DMS79 (cell line): ENCODE measurements around the gene UGT1A7.

Experiments
- DNase-seq: peaks from one replicate; lab custom pipeline; 2025; lab: John Stamatoyannopoulos, UW

Gene UGT1A7

DNA sequence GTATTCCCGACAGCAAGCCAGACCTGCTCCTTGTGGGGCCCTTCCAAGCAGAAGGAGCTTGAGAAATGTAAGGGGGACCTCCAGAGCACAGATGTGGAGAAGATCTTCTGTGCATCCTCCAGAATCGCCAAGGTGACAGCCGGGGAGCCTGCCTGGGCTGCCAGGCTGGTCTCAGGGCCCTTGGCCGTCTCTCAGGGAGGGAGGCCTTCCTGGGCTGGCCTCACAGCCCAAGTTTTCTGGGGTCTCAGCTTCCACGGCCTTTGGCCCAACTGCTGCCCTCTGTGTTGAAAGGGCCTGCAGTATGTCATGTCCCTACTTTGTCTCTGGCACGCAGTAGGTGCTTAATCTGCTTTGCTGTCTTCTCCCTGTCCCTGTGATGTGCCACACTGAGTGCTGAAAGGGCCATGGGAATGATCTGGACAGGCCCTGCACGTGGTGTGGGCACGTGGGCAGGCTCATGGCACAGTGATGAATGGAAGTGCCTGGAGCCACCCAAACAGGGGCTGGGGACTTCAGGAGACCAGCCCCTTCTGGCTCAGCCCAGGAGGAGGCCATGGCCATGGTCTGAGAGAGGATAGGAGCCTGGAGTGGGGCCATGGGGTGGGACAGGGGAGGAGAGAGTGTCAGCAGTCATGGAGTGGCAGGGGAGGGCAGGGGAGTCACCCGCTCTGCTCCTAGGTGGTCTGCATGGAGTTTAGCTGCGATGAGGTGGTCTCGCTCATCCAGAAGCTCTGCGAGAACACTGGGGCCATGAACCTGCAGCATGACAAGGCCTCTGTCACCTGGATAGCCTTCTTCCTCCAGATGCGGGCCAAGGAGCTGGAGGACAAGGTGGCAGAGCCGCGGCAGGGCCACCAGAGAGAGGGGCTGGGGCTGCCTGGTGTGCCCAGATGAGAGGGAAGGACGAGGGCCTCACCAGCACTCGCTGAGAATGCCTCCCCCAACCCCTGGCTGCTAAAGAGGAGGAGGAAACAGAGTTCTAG lies 137.2 kb downstream of the UGT1A7 start:
- no peak for DNase-seq

DNA sequence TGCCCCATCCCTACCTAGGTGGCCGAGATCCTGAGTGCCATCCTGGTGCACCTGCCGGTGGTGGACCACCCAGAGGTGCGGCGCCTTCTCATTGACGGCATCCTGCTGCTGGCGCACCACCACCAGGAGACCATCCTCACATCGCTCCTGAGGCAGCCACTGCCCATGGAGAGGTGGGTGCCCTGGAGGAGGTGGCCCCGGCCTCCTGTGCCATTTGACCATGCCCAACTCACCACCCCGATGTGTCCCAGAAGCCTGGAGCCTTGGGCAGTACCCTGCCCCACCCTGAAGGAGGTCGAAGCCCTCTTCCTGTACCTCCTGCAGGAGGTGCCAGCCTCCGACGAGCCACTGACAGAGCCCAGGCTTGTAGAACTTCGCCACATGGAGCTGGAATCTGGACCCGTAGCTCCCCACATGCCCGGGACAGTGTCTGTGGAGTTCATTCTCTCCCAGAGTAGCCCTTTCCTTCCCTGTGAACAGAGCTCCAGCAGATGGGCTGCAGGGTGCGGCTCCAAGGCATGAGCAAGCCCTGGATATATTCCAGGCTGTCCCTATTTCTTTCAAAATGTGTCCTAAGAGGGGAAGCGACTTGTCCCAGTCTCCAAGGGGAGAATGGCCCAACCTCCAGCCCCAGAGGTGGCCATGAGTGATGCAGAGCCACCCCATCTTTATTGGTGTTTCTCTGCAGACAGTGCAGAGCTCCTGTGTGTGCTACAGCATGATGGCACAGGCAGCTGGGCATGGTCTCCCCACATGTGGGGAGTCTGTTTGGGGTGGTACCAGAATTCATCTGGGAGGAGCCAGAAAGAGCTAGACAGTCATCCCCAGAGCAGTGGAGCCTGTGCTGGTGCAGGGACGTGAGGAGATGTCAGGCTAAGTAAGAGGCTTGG lies 138.4 kb downstream of the UGT1A7 start:
- DNase-seq: no peak

DNA sequence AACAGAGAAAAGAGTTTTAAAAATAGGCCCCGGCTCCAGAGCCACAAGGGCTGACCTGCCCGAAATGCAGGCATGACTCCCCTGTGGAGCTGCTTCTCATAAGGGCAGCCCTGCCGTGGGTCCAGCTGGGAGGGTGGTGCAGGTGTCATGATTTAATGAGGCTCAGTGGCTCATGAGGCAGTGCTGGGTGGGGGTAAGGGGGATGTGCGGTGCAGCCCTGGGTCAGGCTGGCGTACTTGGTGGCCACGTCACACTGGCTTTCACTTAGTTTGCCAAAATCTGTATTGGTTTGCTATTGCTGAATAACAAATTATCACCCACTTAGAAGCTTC lies 139.0 kb downstream of the UGT1A7 start:
- no peak for DNase-seq

DNA sequence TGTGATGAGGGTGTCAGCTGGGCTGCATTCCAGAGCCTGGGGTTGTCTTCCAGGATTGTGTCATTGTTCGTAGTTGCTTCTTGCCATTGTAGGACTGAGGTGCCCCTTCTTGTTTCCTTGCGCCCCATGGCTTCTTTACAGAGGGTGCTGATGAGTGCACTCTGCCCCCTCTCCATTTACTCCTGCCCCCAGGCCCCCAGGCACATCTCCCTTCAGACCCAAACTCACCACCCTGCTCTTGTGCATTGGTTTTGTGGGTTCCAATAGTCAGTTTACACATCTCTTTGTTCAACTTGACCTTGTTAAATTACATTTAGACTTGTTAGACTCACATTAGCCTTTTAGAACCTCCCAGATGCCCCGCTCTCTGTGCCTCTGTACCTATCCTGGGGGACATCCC lies 139.5 kb downstream of the UGT1A7 start:
- no peak for DNase-seq

DNA sequence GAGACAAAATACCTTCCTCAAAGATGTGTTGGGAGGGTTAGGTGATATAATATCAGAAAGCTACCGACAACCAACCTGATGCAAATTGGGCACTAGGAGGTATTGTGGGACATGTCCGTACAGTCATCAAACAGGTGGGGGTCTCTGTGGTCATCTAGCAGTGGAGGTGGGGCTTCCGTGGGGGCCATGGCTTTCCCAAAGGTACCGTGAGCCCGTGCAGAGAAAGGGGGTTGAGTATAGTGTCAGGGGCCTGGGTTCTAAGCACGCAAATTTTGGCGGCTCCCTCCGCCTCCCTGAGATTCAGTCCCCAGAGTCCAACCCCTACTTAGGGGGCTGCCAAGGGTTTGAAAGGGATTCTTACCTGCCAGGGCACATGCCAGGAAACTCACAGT lies 140.0 kb downstream of the UGT1A7 start:
- no peak for DNase-seq

DNA sequence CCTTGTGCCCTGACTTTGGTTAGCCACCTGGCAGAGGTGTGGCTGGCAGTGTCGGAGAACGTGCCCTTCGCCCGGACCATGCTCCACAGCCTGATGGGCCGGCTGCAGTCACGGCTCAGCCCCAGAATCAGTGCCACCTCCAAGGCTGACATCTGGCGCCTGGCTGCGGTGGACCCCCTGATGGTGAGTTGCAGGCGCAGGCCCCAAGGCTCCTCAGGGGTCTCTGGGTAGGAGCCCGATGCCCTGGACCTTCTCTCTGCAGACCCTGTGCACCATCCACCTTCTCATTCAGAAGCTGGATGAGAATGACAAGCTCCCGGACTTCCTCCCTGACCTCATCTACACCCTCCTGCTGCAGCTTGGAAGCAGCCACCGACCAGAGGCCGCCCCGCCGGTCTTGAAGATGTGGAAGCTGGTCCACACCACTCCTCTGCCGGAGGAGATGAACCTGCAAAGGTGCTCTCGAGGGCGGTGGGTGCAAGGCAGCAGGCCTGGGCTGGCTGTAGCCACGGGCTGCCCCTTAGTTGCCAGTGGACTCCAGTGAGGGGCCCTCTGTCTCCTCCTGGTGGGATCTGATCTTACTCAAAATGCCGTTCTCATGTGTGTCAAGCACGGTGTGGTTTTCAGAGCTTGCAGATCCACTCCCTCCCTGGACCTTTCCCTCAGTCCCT lies 140.5 kb downstream of the UGT1A7 start:
- no peak for DNase-seq
